Lower leg skin (tissue), 4 donors: ENCODE data around the gene SRSF6. TPM values are rescaled to one million over a fixed set of nuclear protein-coding genes. Genes with fewer than 3 reads are reported as not detected.
A peak's percentile ranks its signal among the peaks of the same experiment; 100 is the strongest.
"Not testable (repeated sequence)": the region's sequence is repeated elsewhere in the genome, so short reads cannot be mapped to it uniquely, and the experiment has no call there.

Experiments used
- DNase-seq, 2 donors: peaks; one replicate each; pipeline ENCODE4 v3.0.0-alpha.2; 2019; ENCODE audit warnings: low spot score in 2 of 2
- H3K4me3 ChIP-seq: fragments of 200-600 bp; sonication (generic); 2 replicates; pipeline ENCODE4 v1.5.1; 2017; ENCODE audit warnings: mild to moderate bottlenecking, low read depth; ENCODE audit not compliant: poor library complexity, severe bottlenecking
- POLR2A ChIP-seq, 2 donors: fragments of 450-650 bp; IDR thresholded peaks; one replicate each; pipeline ENCODE4 v1.6.1; 2016 to 2017; ENCODE audit warnings: antibody characterized with exemption in 2 of 2, mild to moderate bottlenecking in 1 of 2, moderate library complexity in 1 of 2
- WGBS, 2 donors: methylation state at CpG; one replicate each; pipeline ENCODE4 v1.1.5; 2018; 5-methylcytosine and 5-hydroxymethylcytosine counted together
- intact Hi-C: fragments of 100-400 bp; cut with DNase I; formaldehyde crosslinking; loops from one replicate; pipeline ENCODE4 v1.15.0; 2023; ENCODE audit warnings: low total_unique reads
- total RNA-seq, 4 donors: library from RNA; depleted of rRNA; stranded (reverse); fragments of >200 nt; gene quantifications; one replicate each; pipeline ENCODE4 v1.1.0, GENCODE V29; 2016
- TF ChIP-seq, protein P1 (sequence below), 3 donors: fragments of 450-650 bp; IDR thresholded peaks; one replicate each; pipeline ENCODE4 v1.5.1; 2016; ENCODE audit warnings: antibody characterized with exemption in 3 of 3, mild to moderate bottlenecking in 3 of 3, moderate library complexity in 2 of 3

SRSF6 gene
- total RNA-seq, 4 donors from 2014 or later, result 65.5 to 107 (median 73.4) TPM

DNA sequence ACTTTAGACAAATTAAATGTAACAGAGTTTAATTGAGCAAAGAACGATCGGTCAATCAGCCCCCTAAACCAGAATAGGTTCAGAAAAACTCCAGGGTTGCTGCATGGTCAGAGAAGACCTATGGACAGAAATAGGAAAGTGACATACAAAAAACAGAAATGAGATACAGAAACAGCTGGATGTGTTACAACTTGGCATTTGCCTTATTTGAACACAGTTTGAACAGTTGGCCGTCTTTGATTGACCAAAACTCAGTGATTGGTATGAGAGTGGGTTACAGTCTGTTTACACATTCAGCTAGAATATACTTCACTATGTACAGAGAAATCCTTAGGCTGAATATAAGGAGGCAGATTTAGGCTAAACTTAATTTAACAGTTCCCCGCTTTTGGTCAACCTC is 19.9 kb downstream of the SRSF6 start:
- no peak overlapping the region for H3K4me3 ChIP-seq
- intact Hi-C loops, result no loop called here
- TF ChIP-seq POLR2A (IDR thresholded peaks at IDR 0.05), result no peak
- TF ChIP-seq, protein P1, sequence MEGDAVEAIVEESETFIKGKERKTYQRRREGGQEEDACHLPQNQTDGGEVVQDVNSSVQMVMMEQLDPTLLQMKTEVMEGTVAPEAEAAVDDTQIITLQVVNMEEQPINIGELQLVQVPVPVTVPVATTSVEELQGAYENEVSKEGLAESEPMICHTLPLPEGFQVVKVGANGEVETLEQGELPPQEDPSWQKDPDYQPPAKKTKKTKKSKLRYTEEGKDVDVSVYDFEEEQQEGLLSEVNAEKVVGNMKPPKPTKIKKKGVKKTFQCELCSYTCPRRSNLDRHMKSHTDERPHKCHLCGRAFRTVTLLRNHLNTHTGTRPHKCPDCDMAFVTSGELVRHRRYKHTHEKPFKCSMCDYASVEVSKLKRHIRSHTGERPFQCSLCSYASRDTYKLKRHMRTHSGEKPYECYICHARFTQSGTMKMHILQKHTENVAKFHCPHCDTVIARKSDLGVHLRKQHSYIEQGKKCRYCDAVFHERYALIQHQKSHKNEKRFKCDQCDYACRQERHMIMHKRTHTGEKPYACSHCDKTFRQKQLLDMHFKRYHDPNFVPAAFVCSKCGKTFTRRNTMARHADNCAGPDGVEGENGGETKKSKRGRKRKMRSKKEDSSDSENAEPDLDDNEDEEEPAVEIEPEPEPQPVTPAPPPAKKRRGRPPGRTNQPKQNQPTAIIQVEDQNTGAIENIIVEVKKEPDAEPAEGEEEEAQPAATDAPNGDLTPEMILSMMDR (IDR thresholded peaks at IDR 0.05), result no peak
- WGBS, 2 donors, result 71 to 77% methylated on average over 4 of the region's 4 CpGs
- DNase-seq, result no peak

DNA sequence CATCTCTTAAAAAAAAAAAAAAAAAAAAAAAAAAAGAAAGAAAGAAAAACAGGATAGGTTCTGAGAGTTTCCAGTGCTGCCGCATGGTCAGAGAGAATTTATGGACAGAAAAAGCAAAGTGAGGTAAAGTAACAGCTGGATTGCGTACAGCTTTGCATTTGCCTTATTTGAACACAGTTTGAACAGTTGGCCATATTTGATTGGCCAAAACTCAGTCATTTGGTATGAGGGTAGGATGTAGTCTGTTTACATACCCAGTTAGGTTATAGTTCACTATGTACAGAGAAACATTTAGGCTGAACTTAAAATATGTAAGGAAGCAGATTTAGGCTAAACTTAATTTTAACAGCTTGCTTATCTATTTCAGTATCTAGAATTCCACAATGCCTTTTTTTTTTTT is 32.3 kb downstream of the SRSF6 start:
- H3K4me3 ChIP-seq, result no peak overlapping the region
- WGBS, 2 donors, result 90 to 98% methylated on average over 2 of the region's 2 CpGs
- intact Hi-C loops, result no loop called here
- no peak for DNase-seq
- TF ChIP-seq, protein P1 (IDR thresholded peaks at IDR 0.05), result no peak
- TF ChIP-seq POLR2A (IDR thresholded peaks at IDR 0.05), result no peak

DNA sequence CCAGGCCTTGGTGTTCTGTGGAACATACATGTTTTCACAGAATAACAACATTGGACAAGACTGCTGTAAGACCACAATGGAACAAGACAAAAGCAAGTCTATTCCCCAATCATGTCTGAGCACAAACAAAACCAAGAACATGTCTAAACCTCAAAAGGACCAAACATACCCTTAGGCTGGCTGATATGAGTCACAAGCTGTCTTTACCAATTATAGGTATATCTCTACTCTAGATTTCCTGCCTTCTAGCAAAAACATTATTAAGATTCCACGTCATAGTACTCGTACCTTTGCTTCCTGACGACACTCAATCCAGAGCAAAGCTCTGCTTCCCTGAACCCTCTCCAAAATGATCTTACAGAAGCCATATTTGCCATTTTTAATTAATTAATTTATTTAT is 34.4 kb downstream of the SRSF6 start:
- intact Hi-C loops, result no loop called here
- WGBS, 2 donors, result 56 to 70% methylated on average over 3 of the region's 3 CpGs
- no peak overlapping the region for H3K4me3 ChIP-seq
- DNase-seq, result no peak
- TF ChIP-seq, protein P1 (IDR thresholded peaks at IDR 0.05), result no peak
- no peak for TF ChIP-seq POLR2A (IDR thresholded peaks at IDR 0.05)

DNA sequence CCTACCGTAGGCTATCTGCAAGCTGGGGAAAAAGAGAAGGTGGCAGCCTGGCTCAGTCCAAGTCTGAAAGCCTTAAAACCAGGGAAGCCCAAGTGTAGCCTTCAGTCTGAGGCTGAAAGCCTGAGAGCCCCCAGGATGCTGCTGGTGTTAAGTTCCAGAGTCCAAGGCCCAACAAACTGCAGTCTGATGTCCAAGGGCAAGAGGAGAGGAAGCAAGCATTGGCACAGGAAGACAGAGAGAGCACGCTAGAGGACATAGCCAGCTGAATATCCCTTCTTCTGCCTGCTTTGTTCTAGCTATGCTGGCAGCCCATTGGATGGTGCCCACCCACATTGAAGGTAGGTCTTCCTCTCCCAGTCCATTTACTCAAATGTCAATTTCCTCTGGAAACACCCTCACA is 37.7 kb downstream of the SRSF6 start:
- DNase-seq, result peak in 1 of 2 donors; percentile 26
- H3K4me3 ChIP-seq, result no peak overlapping the region
- TF ChIP-seq, protein P1 (IDR thresholded peaks at IDR 0.05), result no peak
- no peak for TF ChIP-seq POLR2A (IDR thresholded peaks at IDR 0.05)
- intact Hi-C loops, result no loop called here
- 37 to 68% methylated on average over 2 of the region's 2 CpGs for WGBS, 2 donors

DNA sequence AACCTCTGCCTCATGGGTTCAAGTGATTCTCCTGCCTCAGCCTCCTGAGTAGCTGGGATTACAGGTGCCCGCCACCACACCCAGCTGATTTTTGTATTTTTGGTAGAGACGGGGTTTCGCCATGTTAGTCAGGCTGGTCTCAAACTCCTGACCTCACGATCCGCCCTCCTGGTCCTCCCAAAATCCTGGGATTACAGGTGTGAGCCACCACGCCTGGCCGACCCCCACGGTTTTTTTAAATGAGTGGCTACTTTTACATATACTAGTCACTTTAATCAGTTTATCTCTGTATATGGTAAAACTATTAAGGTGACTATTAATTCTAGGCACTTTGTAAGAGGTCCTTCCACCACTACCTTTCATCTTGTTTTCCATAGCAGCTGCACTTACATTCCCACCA is 44.3 kb downstream of the SRSF6 start:
- H3K4me3 ChIP-seq, intact Hi-C loops: not testable (repeated sequence)
- peak in 1 of 2 donors; percentile 64 for DNase-seq
- WGBS, 2 donors, result 93 to 96% methylated on average over 8 of the region's 8 CpGs

DNA sequence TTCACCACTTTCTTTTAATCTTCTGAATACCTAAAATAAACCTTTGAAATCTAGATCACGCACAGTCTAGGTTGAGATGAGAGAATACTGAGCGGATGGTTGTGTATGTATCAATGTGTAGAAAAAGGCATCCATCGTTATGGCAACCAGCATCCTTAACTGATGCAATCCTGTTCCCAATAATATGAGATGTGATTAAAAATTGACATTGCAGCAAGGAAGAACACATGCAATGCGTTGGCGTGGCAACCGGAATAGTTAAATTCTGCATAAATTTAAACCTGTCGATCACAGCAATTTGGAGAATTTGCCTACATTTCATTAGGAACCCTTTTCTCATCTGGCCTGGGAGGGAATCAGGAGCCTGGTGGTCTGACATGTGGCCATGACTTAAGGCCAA is 48.5 kb downstream of the SRSF6 start:
- 92% methylated on average over 7 of the region's 7 CpGs for WGBS, 2 donors
- no peak overlapping the region for H3K4me3 ChIP-seq
- intact Hi-C loops, result no loop called here
- peak in 1 of 2 donors; percentile 14 for DNase-seq
- no peak for TF ChIP-seq POLR2A (IDR thresholded peaks at IDR 0.05)
- TF ChIP-seq, protein P1 (IDR thresholded peaks at IDR 0.05), result no peak
